Loucy (cell line): ENCODE results near the gene TRPM3.

Source experiments
- H2AFZ ChIP-seq: fragments of 200-600 bp; sonication (generic); 2 replicates; pipeline ENCODE4 v1.6.0; 2016; ENCODE audit warnings: antibody characterized with exemption, mild to moderate bottlenecking, low read length, moderate library complexity
- H3F3A ChIP-seq: fragments of 200-600 bp; 2 replicates; pipeline ENCODE4 v1.6.0; 2016; ENCODE audit warnings: antibody characterized with exemption, low read depth, mild to moderate bottlenecking
- H3K27me3 ChIP-seq: fragments of 200-600 bp; sonication (generic); 2 replicates; pipeline ENCODE4 v1.6.1; 2014; ENCODE audit warnings: low read length, mild to moderate bottlenecking; ENCODE audit not compliant: insufficient read depth, poor library complexity, severe bottlenecking
- H3K36me3 ChIP-seq: fragments of 200-600 bp; sonication (generic); 2 replicates; pipeline ENCODE4 v1.6.1; 2016; ENCODE audit warnings: low read length; ENCODE audit not compliant: insufficient read depth
- H3K4me1 ChIP-seq: fragments of 200-600 bp; sonication (generic); 2 replicates; pipeline ENCODE4 v1.5.1; 2014; ENCODE audit warnings: low read length, mild to moderate bottlenecking; ENCODE audit not compliant: insufficient read depth, poor library complexity, severe bottlenecking
- H3K4me2 ChIP-seq: fragments of 200-600 bp; sonication (generic); 2 replicates; pipeline ENCODE4 v1.6.0; 2014; ENCODE audit warnings: antibody characterized with exemption, low read length, low read depth, mild to moderate bottlenecking; ENCODE audit not compliant: poor library complexity, severe bottlenecking
- H3K4me3 ChIP-seq: fragments of 200-600 bp; sonication (generic); 2 replicates; pipeline ENCODE4 v1.5.1; 2014; ENCODE audit warnings: low read length, mild to moderate bottlenecking, mixed read lengths; ENCODE audit not compliant: poor library complexity, severe bottlenecking
- H3K79me2 ChIP-seq: fragments of 200-600 bp; sonication (generic); 2 replicates; pipeline ENCODE4 v1.6.1; 2014; ENCODE audit warnings: low read length; ENCODE audit not compliant: insufficient read depth
- H3K9ac ChIP-seq: fragments of 200-600 bp; sonication (generic); 2 replicates; pipeline ENCODE4 v1.6.0; 2014; ENCODE audit warnings: mild to moderate bottlenecking, low read depth, low read length, moderate library complexity; ENCODE audit not compliant: poor library complexity, severe bottlenecking
- H3K9me2 ChIP-seq: fragments of 200-600 bp; sonication (generic); replicated peaks from 2 replicates; pipeline ENCODE4 v1.6.1; 2016; ENCODE audit warnings: low read depth, low read length, mixed read lengths
- H3K9me3 ChIP-seq: fragments of 200-600 bp; sonication (generic); 2 replicates; pipeline ENCODE4 v1.6.1; 2014; ENCODE audit warnings: mild to moderate bottlenecking, antibody characterized with exemption, low read length, low read depth; ENCODE audit not compliant: insufficient read depth
- H4K20me1 ChIP-seq: fragments of 200-600 bp; sonication (generic); 2 replicates; pipeline ENCODE4 v1.6.0; 2014; ENCODE audit warnings: antibody characterized with exemption, low read length, mild to moderate bottlenecking; ENCODE audit not compliant: insufficient read depth, poor library complexity, severe bottlenecking
- EZH2phosphoT487 ChIP-seq: fragments of 200-600 bp; IDR thresholded peaks from 2 replicates; pipeline ENCODE4 v1.6.1; 2018; ENCODE audit warnings: antibody characterized with exemption, mild to moderate bottlenecking, moderate library complexity, borderline replicate concordance
- TF ChIP-seq, protein P1 (sequence below): fragments of 200-600 bp; sonication (generic); conservative IDR thresholded peaks from 2 replicates; pipeline ENCODE4 v1.5.1; 2014; ENCODE audit warnings: mild to moderate bottlenecking, antibody characterized with exemption, low read length

The TRPM3 gene

DNA sequence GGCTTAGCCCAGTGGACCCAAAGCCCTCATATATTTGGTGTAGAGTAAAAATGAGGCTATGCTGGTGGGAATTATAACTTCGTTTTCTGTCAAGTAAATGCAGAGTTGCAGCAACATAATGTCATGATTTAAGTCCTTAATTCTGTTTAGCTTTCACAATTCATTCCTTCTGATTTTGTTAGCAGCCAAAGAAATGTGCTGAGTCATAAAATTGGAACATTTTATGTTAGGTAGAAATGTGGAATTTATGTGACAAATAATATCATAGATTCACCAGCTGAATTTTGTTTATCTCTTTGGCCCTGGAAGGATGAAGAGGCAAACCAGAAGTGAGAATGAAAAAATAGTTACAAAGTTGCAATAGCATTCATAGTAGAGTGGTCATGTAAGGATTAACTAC is 247.0 kb downstream of the TRPM3 start:
- H3K36me3 ChIP-seq: no peaks in the 10 kb centered on the region
- no peaks in the 10 kb centered on the region for H3F3A ChIP-seq
- H2AFZ ChIP-seq: no peak overlapping the region
- no peaks in the 10 kb centered on the region for H4K20me1 ChIP-seq
- TF ChIP-seq EZH2phosphoT487: no peak
- TF ChIP-seq, protein P1, sequence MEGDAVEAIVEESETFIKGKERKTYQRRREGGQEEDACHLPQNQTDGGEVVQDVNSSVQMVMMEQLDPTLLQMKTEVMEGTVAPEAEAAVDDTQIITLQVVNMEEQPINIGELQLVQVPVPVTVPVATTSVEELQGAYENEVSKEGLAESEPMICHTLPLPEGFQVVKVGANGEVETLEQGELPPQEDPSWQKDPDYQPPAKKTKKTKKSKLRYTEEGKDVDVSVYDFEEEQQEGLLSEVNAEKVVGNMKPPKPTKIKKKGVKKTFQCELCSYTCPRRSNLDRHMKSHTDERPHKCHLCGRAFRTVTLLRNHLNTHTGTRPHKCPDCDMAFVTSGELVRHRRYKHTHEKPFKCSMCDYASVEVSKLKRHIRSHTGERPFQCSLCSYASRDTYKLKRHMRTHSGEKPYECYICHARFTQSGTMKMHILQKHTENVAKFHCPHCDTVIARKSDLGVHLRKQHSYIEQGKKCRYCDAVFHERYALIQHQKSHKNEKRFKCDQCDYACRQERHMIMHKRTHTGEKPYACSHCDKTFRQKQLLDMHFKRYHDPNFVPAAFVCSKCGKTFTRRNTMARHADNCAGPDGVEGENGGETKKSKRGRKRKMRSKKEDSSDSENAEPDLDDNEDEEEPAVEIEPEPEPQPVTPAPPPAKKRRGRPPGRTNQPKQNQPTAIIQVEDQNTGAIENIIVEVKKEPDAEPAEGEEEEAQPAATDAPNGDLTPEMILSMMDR: no peak
- H3K9me2 ChIP-seq: no peaks in the 10 kb centered on the region
- no peaks in the 10 kb centered on the region for H3K27me3 ChIP-seq
- no peak overlapping the region for H3K9ac ChIP-seq
- H3K4me1 ChIP-seq: no peaks in the 10 kb centered on the region
- H3K9me3 ChIP-seq: no peaks in the 10 kb centered on the region
- no peak overlapping the region for H3K4me2 ChIP-seq
- no peaks in the 10 kb centered on the region for H3K79me2 ChIP-seq
- H3K4me3 ChIP-seq: no peak overlapping the region

DNA sequence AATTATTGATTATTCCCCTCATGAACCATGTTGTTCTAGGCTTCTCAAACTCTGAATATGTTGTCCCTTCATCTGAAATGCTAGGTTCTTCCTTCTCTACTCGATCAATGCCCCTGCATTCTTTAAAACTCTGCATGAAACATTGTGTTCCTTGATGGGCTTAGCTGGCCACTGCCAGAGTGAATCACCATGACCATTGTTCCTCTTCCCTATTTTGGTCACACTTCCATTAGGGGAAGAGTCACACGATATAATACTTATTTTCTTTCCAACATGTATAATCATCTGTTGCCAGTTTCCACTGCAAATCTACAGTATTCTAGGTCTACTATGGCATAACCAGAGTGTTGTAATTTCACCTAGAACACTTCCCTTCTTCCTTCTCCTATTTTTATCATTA is 247.9 kb downstream of the TRPM3 start:
- Histone ChIP-seq H3K36me3 (no peaks in the 10 kb centered on the region), H3K4me3 (no peak overlapping the region), H3F3A (no peaks in the 10 kb centered on the region), H3K79me2 (no peaks in the 10 kb centered on the region), H3K9me3 (no peaks in the 10 kb centered on the region), H3K27me3 (no peaks in the 10 kb centered on the region), H2AFZ (no peak overlapping the region), H3K9ac (no peak overlapping the region), H3K4me2 (no peak overlapping the region), H4K20me1 (no peaks in the 10 kb centered on the region), H3K4me1 (no peaks in the 10 kb centered on the region), H3K9me2 (no peaks in the 10 kb centered on the region)
- TF ChIP-seq, protein P1: no peak

DNA sequence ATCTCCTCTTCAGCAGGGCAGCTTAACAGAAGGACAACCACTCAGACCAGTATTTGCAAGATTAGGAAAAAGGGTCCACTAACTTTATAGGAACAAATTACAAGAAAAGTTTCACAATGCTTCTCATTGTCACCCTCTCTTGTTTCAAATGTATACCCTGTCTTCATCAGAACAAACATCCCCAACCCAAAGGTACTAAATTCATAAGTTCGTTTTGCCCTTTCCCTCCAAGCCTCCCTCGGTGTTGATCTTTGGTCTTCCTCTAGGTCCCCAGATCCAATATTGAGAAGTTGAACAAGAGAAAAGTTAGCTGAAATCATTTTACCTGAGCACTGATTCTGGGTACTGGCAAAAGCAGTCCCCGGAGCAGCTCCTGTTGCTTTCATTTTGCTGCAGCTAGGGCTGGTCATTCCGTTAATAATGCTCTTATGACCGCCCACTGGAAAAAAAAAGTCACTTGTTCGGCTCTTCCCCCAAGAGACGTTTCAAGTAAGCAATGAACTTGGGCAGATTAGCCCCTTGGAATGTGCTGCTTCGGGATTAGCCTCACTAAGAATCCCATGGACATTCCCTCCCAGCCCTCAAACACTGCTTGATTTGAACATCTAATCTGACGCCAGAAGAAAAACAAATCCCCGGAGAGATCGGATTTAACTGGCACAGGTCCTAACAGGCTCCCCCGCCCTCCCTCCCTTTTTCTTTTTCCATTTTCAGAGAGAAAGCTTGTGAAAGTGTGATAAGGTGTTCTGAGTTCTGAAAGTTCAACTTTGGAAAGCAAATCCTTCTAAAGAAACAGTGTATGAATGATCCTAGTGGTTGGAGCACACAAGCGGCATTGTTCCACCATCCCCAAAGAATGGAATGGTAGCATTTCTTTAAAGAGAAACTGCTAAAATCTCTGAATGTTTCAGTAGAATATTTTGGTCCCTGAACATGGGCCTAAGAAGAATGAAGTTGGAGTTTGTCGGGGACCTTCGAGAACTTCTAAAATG is 252.5 kb downstream of the TRPM3 start:
- no peak overlapping the region for H2AFZ ChIP-seq
- no peak overlapping the region for H3K9ac ChIP-seq
- no peaks in the 10 kb centered on the region for H3F3A ChIP-seq
- H3K9me3 ChIP-seq: no peaks in the 10 kb centered on the region
- H3K4me3 ChIP-seq: no peak overlapping the region
- no peaks in the 10 kb centered on the region for H3K36me3 ChIP-seq
- H4K20me1 ChIP-seq: no peaks in the 10 kb centered on the region
- TF ChIP-seq EZH2phosphoT487: no peak
- TF ChIP-seq, protein P1: no peak
- H3K4me2 ChIP-seq: no peak overlapping the region
- no peaks in the 10 kb centered on the region for H3K9me2 ChIP-seq
- no peaks in the 10 kb centered on the region for H3K27me3 ChIP-seq
- no peaks in the 10 kb centered on the region for H3K4me1 ChIP-seq
- no peaks in the 10 kb centered on the region for H3K79me2 ChIP-seq
